OCI-LY3 (cell line): Measurements from ENCODE around the gene ZNF613.
"Not testable (repeated sequence)": the region's sequence is repeated elsewhere in the genome, so short reads cannot be mapped to it uniquely, and the experiment has no call there.

Experiments
- H2AFZ ChIP-seq: fragments of 200-600, 300-600 bp; shearing (Covaris generic); 2 replicates; pipeline ENCODE4 v1.6.0; 2014; ENCODE audit warnings: antibody characterized with exemption, low read depth, low read length
- H3K27ac ChIP-seq: fragments of 200-600, 300-600 bp; sonication (generic); 2 replicates; pipeline ENCODE4 v1.5.1; 2014; ENCODE audit warnings: mild to moderate bottlenecking, low read length, moderate library complexity, mixed read lengths
- H3K27me3 ChIP-seq: fragments of 200-600, 300-600 bp; sonication (generic); 2 replicates; pipeline ENCODE4 v1.6.1; 2014; ENCODE audit warnings: low read depth, low read length, mixed read lengths
- H3K36me3 ChIP-seq: fragments of 200-600, 300-600 bp; sonication (generic); replicated peaks from 2 replicates; pipeline ENCODE3; 2014; ENCODE audit warnings: low read depth, low read length, mixed read lengths
- H3K4me1 ChIP-seq: fragments of 300-600, 200-600 bp; sonication (generic); 2 replicates; pipeline ENCODE4 v1.6.1; 2014; ENCODE audit warnings: low read length, mixed read lengths
- H3K4me2 ChIP-seq: fragments of 200-600, 300-600 bp; sonication (generic); 2 replicates; pipeline ENCODE4 v1.6.1; 2014; ENCODE audit warnings: low read length, mixed read lengths
- H3K4me3 ChIP-seq: fragments of 300-600, 200-600 bp; sonication (generic); 2 replicates; pipeline ENCODE4 v1.5.1; 2014; ENCODE audit warnings: antibody characterized with exemption, mild to moderate bottlenecking, low read length, moderate library complexity
- H3K79me2 ChIP-seq: fragments of 300-600, 200-600 bp; shearing (Covaris generic); 2 replicates; pipeline ENCODE4 v1.6.1; 2014; ENCODE audit warnings: mild to moderate bottlenecking, low read length, mixed read lengths
- H3K9ac ChIP-seq: fragments of 300-600, 200-600 bp; shearing (Covaris generic); 2 replicates; pipeline ENCODE4 v1.6.0; 2014; ENCODE audit warnings: mild to moderate bottlenecking, low read length, moderate library complexity
- H3K9me3 ChIP-seq: fragments of 200-600, 300-600 bp; shearing (Covaris generic); 2 replicates; pipeline ENCODE4 v1.6.1; 2014; ENCODE audit warnings: low read length, mixed read lengths; ENCODE audit not compliant: insufficient read depth
- H4K20me1 ChIP-seq: fragments of 200-600, 300-600 bp; sonication (generic); 2 replicates; pipeline ENCODE4 v1.6.1; 2016; ENCODE audit warnings: low read length, mixed read lengths; ENCODE audit not compliant: insufficient read depth
- EZH2phosphoT487 ChIP-seq: fragments of 200-600 bp; shearing (Covaris generic); IDR thresholded peaks from 2 replicates; pipeline ENCODE4 v1.6.1; 2018; ENCODE audit warnings: antibody characterized with exemption, mixed run types, low read depth
- TF ChIP-seq, protein P1 (sequence below): fragments of 200-600, 300-600 bp; sonication (generic); IDR thresholded peaks from 2 replicates; pipeline ENCODE4 v1.5.1; 2014; ENCODE audit warnings: antibody characterized with exemption, low read length, low read depth

The ZNF613 gene

DNA sequence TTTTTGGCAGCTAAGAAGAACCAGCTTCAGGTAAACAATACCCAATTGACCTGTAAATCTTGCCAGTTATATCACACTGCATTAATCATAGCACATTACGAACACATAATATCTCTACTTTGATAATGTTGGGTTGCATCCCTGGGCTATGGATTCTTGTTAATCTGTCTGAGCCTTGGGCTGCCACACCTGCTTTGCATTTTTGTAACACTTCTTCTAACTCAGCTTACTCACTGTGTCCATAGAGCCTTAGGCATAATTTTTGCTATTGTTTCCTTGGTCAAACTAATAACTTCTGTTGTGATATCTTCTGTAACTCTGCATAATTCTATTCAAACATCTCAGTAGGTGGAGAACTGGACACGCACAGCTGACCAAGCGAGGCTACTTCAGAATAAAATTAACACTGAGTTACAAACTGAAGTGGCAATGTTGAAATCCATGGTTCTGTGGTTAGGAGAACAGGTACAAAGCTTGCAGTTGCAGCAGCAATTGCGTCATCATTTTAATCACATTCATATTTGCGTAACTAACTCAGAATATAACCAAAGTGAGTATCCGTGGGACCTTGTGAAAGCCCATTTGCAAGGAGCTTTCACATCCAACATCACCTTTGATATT lies 53.0 kb downstream of the ZNF613 start:
- Histone ChIP-seq H3K9me3 (peaks cover 13% of the 10 kb centered on the region; the same call in 1 of the 2 replicates), H3K79me2 (no peaks in the 10 kb centered on the region), H4K20me1 (no peaks in the 10 kb centered on the region), H3K27ac (no peak overlapping the region), H3K4me1 (no peaks in the 10 kb centered on the region), H3K36me3 (no peaks in the 10 kb centered on the region), H3K4me3 (no peak overlapping the region), H3K4me2 (no peak overlapping the region), H3K27me3 (no peaks in the 10 kb centered on the region), H2AFZ (no peak overlapping the region), H3K9ac (no peak overlapping the region)
- TF ChIP-seq EZH2phosphoT487 = no peak

DNA sequence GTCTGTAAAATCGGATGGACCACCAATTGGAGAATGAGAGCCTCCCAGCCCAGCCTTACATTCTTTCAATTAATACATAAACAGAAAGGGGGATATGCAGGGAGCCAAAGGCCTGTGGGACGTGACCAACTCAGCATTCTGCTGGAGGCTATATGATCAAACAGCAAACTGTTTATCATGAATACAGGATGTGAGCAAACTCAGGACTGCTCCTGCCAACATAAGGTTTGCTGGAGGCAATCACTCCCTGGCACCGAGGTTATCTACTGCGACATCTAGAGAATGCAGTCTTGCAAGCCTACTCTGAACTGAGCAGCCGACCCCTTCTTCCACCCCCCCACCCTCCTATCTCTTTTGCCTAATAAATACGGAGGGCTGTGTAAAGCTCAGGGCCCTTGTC lies 53.7 kb downstream of the ZNF613 start:
- not testable (repeated sequence) for H3K4me1 ChIP-seq, H3K4me3 ChIP-seq, H3K9ac ChIP-seq, H3K79me2 ChIP-seq, H2AFZ ChIP-seq, H3K27me3 ChIP-seq, H3K36me3 ChIP-seq, H3K4me2 ChIP-seq, H4K20me1 ChIP-seq, H3K27ac ChIP-seq
- H3K9me3 ChIP-seq = peaks cover 13% of the 10 kb centered on the region

DNA sequence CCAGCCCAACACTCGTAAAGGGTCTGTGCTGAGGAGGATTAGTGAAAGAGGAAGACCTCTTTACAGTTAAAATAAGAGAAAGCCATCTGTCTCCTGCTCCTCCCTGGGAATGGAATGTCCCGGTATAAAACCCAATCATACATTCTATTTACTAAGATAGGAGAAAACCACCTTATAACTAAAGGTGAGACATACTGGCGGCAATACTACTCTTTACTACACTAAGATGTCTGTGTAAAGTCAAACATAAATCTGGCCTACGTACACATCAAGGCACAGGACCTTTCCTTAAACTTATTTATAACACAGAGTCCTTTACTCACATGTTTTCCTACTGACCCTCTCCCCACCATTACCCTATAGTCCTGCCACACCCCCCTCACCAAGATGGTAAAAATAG lies 56.1 kb downstream of the ZNF613 start:
- Histone ChIP-seq H3K9ac (no peak overlapping the region), H3K9me3 (peaks cover 26% of the 10 kb centered on the region), H3K36me3 (no peaks in the 10 kb centered on the region), H3K79me2 (no peaks in the 10 kb centered on the region), H3K27ac (no peak overlapping the region), H3K27me3 (no peaks in the 10 kb centered on the region), H2AFZ (no peak overlapping the region), H3K4me1 (no peaks in the 10 kb centered on the region), H4K20me1 (no peaks in the 10 kb centered on the region), H3K4me2 (no peak overlapping the region), H3K4me3 (no peak overlapping the region)
- TF ChIP-seq, protein P1, sequence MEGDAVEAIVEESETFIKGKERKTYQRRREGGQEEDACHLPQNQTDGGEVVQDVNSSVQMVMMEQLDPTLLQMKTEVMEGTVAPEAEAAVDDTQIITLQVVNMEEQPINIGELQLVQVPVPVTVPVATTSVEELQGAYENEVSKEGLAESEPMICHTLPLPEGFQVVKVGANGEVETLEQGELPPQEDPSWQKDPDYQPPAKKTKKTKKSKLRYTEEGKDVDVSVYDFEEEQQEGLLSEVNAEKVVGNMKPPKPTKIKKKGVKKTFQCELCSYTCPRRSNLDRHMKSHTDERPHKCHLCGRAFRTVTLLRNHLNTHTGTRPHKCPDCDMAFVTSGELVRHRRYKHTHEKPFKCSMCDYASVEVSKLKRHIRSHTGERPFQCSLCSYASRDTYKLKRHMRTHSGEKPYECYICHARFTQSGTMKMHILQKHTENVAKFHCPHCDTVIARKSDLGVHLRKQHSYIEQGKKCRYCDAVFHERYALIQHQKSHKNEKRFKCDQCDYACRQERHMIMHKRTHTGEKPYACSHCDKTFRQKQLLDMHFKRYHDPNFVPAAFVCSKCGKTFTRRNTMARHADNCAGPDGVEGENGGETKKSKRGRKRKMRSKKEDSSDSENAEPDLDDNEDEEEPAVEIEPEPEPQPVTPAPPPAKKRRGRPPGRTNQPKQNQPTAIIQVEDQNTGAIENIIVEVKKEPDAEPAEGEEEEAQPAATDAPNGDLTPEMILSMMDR = no peak
- no peak for TF ChIP-seq EZH2phosphoT487

DNA sequence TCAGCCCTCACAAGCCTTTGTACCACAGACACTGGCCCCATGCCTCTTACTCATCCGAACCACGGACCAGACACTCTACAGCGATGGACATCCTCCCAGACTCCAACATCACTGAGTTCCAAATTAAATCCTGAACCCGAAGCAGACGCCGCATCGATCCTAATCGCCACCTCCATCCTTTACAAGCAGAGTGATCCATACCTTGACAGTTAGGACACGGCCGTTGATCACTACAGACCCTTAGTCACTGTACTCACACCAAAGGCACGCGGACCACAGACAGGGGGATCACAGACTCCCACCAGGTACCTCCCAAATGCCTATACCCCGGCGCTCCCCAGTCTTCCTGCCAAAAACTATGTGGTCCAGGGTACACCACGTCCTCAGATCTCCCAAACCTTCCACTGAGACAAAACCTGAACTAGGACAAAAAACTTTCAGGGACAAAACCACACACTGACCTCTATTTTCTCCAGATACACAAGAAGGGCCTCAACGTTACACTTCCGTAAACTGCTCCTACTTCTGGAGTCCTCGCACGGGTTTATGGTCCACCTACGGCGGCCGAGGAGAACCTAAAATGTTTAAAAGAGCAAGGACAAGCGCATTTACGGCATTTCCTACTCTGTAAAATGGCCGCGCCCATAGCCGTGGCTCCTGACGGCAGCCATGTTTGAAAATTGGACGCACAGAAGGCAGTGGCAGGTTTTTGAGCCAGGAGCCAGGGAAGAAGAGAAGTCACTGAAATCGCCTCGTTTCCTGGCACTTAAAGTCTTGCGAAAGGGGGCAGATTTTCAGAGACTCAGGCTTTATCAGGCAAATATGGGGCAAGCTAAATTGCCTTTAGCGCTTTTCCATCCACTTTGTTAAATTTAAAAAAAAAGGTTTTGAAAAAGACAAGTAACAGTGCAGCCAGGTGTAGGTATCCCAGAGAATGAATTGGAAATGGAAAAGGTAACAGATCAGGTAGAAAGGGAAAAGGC lies 59.3 kb downstream of the ZNF613 start, which contains the start of gene ZNF350:
TSS of gene ZNF350 (minus strand) at position 532 of the 983 bp plus-strand sequence. CDS start 12,480 bp downstream, outside the sequence.
- H3K9me3 ChIP-seq = peaks cover 31% of the 10 kb centered on the region
- no peak within 1 kb of the TSS for H3K4me2 ChIP-seq
- no peak within 1 kb of the TSS for H3K27ac ChIP-seq
- TF ChIP-seq EZH2phosphoT487 = no peak
- TF ChIP-seq, protein P1 = no peak
- no peak within 1 kb of the TSS for H3K4me3 ChIP-seq
- no peaks in the 10 kb centered on the region for H3K79me2 ChIP-seq
- H3K9ac ChIP-seq = no peak within 1 kb of the TSS
- no peaks in the 10 kb centered on the region for H3K4me1 ChIP-seq
- no peaks in the 10 kb centered on the region for H3K27me3 ChIP-seq
- no peak within 1 kb of the TSS for H2AFZ ChIP-seq
- H3K36me3 ChIP-seq = peaks cover 4% of the 10 kb centered on the region
- H4K20me1 ChIP-seq = no peaks in the 10 kb centered on the region

DNA sequence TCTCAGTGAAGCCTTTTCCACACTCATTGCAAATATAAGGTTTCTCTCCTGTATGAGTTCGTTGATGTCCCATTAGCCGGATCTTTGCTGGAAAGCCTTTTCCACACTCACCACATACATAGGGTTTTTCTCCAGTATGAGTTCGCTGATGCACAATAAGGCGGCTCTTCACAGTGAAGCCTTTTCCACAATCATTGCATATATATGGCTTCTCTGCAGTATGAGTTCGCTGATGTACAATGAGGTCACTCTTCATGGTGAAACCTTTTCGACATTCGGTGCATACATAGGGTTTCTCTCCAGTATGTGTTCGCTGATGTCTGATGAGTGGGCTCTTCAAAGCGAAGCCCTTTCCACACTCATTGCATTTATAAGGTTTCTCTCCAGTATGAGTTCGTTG lies 66.2 kb downstream of the ZNF613 start:
- Histone ChIP-seq H4K20me1 (no peaks in the 10 kb centered on the region), H3K79me2 (no peaks in the 10 kb centered on the region), H3K4me3 (no peak overlapping the region), H2AFZ (no peak overlapping the region), H3K9ac (no peak overlapping the region), H3K36me3 (peaks cover 66% of the 10 kb centered on the region), H3K4me1 (no peaks in the 10 kb centered on the region), H3K9me3 (peaks cover 68% of the 10 kb centered on the region), H3K27me3 (no peaks in the 10 kb centered on the region), H3K27ac (no peak overlapping the region), H3K4me2 (no peak overlapping the region)
- no peak for TF ChIP-seq EZH2phosphoT487
- TF ChIP-seq, protein P1 = no peak
